CD4-positive, alpha-beta T cell treated with Interleukin-15 for 1 hour (primary cell): ENCODE data around the gene DGLUCY.
"Not testable (repeated sequence)": the region's sequence is repeated elsewhere in the genome, so short reads cannot be mapped to it uniquely, and the experiment has no call there.

Source experiments
- DNase-seq: peaks from one replicate; pipeline ENCODE4 v3.0.0-alpha.2; 2020

Gene DGLUCY

GRCh38 chr14:91171291-91171690, 57.4 kb downstream of the DGLUCY start:
- DNase-seq: no peak

- DNase-seq: peak; percentile 77
Measured at GRCh38 chr14:91173221-91173670, 59.4 kb downstream of the DGLUCY start.

GRCh38 chr14:91173904-91174303, 60.0 kb downstream of the DGLUCY start:
- DNase-seq: no peak

- DNase-seq: no peak
Measured at GRCh38 chr14:91175291-91176201, 61.7 kb downstream of the DGLUCY start.

- peak; percentile 66 for DNase-seq
Measured at GRCh38 chr14:91177073-91178034, 63.5 kb downstream of the DGLUCY start.

GRCh38 chr14:91180611-91181010, 66.7 kb downstream of the DGLUCY start:
- DNase-seq: no peak

GRCh38 chr14:91182753-91183152, 68.9 kb downstream of the DGLUCY start:
- DNase-seq: not testable (repeated sequence)

GRCh38 chr14:91184559-91184958, 70.7 kb downstream of the DGLUCY start:
- DNase-seq: no peak

- DNase-seq: no peak
Measured at GRCh38 chr14:91185721-91186120, 71.8 kb downstream of the DGLUCY start.

- DNase-seq: no peak
Measured at GRCh38 chr14:91186515-91187066, 72.7 kb downstream of the DGLUCY start.

- DNase-seq: no peak
Measured at GRCh38 chr14:91187271-91187670, 73.4 kb downstream of the DGLUCY start.

- DNase-seq: no peak
Measured at GRCh38 chr14:91190853-91191252, 77.0 kb downstream of the DGLUCY start.

GRCh38 chr14:91193069-91193468, 79.2 kb downstream of the DGLUCY start:
- no peak for DNase-seq

- DNase-seq: no peak
Measured at GRCh38 chr14:91195881-91196280, 82.0 kb downstream of the DGLUCY start.

- DNase-seq: no peak
Measured at GRCh38 chr14:91197631-91198030, 83.8 kb downstream of the DGLUCY start.

- DNase-seq: not testable (repeated sequence)
Measured at GRCh38 chr14:91200802-91201201, 86.9 kb downstream of the DGLUCY start.

- no peak for DNase-seq
Measured at GRCh38 chr14:91202234-91202974, 88.5 kb downstream of the DGLUCY start.

- DNase-seq: no peak
Measured at GRCh38 chr14:91204657-91205056, 90.8 kb downstream of the DGLUCY start.

GRCh38 chr14:91205459-91205858, 91.6 kb downstream of the DGLUCY start:
- no peak for DNase-seq

GRCh38 chr14:91207008-91207407, 93.1 kb downstream of the DGLUCY start:
- DNase-seq: no peak

- no peak for DNase-seq
Measured at GRCh38 chr14:91211017-91211416, 97.1 kb downstream of the DGLUCY start.

- DNase-seq: no peak
Measured at GRCh38 chr14:91214306-91214705, 100.4 kb downstream of the DGLUCY start.
